22Rv1 (cell line): Measurements from ENCODE around the gene CRTC2.
"Not testable (repeated sequence)": the region's sequence is repeated elsewhere in the genome, so short reads cannot be mapped to it uniquely, and the experiment has no call there.

Source experiments
- CTCF ChIP-seq: fragments of 450-650 bp; IDR thresholded peaks from 2 replicates; pipeline ENCODE4 v1.5.1; 2017; ENCODE audit warnings: mild to moderate bottlenecking
- ZFX ChIP-seq: fragments of 450-650 bp; IDR thresholded peaks from 2 replicates; pipeline ENCODE4 v1.6.1; 2017; ENCODE audit warnings: antibody characterized with exemption, borderline replicate concordance

GRCh38 chr1:153981735-153982134, 23.3 kb upstream of the CRTC2 start:
- TF ChIP-seq CTCF, ZFX: not testable (repeated sequence)
